Raji (cell line): ENCODE measurements around the gene LFNG.

ENCODE experiments used
- POLR2A ChIP-seq: IDR thresholded peaks from 2 replicates; pipeline ENCODE4 v1.6.1; 2011; ENCODE audit warnings: low read depth, low read length, control low read depth; ENCODE audit not compliant: insufficient read depth

Gene LFNG

DNA sequence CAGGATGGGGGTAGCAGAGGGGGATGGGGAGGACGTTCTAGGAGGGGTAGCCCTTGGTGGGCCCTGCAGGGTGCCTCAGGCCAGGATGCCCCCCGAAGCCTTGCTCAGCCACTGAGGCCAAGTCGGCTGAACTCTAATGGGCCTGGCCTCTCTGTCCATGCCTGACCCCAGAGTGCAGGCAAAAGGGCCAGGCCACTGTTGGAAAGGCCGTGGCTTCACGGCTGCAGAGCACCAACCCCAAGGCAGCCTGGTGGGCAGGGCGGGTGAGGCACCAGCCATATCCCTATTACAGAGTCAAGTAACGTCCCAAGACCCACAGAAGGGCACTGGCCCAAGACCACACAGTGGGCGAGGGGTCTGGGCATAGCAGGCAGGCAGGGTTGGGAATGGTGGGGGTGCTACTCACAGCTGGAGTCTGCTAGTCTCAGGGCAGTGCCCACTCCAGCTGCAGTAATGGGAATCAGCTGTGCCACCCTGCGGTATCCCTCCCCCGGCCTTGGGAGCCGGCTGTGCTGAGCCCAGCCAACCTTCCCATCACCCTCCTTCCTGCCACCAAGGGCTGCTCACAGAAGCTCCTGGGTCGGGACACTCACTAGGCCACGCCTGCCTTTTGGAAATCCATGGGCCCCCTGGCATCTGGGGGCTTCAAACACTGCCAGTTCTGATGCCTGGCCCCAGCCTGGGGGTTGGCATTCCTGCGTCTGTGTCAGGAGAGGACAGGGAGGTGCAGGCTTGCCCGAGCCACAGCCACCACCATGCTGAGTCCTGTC is 4.0 kb upstream of the LFNG start:
- TF ChIP-seq POLR2A: no peak

DNA sequence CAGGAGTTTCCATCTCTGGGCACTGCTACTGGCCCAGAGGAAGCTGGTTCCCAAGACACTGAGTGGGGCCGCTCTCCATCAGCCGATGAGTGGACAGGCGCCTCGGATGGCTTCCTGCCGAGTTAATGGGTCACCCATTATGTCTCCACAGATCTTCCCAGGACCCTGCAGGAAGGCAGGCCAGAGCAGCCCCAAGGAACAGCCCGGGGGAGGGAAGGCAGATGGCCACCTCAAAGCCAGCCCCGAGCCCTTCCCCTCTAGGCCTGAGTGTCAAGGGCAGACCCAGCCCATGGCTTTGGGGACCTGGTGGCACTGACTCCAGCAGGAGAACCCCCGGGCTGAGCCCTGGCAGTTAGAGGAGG is 3.4 kb upstream of the LFNG start:
- TF ChIP-seq POLR2A: no peak

DNA sequence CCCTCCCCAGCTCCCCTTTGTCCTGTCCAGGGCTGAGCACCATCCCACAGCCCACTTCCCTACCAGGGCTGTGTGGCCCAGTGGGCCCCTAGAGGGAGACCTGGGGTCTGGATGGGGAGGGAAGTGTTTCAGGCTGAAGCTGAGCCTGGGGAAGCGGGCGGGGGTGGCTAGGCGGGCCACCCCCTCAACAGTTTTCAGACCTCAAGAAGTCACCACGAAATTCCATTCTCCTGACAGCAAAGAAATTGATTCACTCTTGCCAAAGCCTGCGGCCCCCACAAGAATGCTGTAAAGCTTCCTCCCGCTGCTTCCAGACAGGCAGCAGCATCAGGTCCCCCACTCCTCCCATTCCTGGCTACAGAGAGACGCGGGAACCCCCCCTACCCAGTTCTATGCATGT is 2.5 kb upstream of the LFNG start:
- no peak for TF ChIP-seq POLR2A

DNA sequence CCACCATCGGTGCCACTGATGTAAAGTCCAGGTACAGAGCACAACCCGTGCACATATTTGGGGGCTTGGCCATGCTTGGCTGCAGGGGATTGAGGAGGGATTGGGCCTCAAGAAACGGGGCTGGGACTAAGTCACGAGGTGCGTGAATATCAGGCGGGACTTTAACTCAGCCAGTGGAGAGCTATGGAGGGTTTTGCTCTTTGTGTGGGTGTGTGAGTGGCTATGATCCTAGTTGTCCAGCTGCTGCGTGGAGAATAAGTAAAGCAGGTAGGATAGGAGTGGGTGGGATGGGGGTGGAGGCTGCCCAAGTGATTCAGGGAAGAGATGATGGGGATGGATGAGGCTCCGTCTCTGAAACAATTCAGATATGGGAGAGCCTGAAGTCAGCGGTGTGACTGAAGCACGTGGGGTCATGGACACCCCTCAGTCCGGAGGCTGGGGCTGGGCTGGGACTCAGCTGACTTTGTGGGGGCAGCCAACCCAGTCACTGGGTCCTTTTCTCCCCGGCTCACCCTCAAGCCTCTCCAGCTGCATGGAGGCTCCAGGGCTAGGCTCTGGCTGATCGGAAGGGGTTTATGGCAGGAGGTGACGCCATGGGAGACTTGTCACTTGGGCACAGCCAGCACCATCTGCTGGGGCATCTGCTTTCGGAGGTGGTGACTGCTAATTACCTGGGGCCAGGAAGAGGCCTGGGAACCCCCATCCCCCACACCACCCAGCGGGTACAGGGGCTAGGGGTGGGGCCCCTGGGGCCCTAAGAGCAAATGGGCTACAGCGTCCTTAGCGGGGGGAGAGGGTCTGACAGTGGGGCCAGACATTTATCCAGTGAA is 1.7 kb upstream of the LFNG start:
- TF ChIP-seq POLR2A: no peak

DNA sequence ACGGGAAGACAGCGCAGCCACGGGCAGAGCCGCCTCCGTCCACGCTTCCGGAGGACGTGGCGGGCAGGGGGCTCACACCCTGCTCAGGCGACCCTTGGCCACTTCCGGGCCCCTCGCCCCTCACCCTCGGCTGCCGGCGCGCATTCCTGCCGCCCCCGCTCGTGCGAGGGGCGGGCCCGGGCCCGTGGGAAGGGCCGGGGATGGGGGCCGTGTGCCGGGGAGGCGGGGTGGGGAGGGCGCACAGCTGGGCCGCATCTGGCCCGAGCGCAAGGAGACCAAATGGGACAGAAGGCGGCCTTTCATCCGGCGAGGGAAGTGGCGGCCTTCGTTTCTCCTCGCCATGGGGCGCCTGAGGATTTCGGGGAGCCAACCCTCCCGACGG is 846 bp upstream of the LFNG start:
- no peak for TF ChIP-seq POLR2A

DNA sequence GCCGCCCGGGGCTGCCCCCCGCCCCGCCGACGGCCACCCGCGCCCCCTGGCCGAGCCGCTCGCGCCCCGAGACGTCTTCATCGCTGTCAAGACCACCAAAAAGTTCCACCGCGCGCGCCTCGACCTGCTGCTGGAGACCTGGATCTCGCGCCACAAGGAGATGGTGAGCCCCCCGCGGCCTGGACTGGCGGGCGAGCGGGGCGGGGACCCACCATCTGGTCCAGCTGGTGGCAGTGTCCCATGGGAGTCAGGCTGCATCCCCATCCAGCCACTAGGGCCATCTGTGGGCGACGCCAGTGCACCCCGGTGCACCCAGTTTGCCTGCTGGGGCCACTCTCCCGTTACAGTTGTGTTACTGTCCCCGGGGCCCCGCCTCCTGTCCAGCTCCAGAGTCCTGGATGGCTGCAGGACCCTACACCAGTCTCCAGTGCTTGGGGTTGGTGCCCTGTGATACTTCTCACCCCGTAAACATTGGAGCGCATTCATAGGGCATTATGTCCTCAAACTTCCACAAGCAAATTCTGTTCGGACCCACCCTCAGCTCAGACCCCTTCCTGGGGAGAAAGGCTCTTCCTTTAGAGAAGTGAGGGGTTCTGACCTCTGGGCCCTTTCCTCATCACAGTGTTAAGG is 672 bp downstream of the LFNG start:
- no peak for TF ChIP-seq POLR2A

DNA sequence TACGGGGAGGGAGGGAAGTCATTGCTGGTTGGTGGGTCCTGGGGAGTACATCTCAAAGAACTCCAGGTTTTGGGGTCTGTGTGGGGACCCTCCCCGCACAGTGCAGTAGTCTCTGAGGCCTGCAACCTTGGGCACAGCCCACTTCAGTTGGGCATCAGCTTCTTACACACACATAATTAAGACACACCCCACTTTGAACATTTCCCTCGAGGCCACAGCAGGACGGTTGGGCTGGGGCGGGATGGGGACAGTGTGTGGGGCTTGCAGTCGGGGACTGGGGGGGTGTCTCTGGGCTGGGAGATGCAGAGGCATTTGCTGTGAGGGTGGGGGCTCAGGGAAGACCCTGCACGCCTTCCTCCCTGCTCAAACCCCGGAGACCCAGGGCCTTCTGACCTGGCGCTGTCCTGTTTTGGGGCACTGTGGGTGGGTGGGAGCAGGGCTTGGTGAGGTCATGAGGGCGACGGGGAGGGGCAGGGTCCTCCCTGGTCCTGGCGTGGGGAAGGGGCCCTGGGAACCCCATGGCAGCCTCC is 1.3 kb downstream of the LFNG start:
- no peak for TF ChIP-seq POLR2A

DNA sequence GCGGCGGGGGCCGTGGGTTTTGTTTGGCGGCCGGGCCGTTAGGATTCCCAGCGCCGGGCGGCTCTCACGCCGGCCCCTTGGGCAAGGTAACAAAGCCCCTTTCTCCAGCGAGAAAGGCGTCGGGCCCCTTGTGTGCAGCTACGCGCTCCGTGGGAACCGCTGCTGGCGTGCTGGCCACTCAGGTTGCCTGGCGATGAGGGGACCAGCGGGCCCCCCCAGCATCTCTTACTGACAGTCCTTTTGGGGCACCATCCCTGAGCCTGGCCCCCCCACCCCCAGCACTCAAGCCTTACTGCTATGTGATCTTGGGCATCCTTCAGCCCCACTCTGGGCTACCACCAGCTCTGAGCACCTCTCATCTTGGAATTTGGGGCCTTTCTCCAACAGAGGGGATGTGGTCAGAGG is 1.8 kb downstream of the LFNG start:
- no peak for TF ChIP-seq POLR2A

DNA sequence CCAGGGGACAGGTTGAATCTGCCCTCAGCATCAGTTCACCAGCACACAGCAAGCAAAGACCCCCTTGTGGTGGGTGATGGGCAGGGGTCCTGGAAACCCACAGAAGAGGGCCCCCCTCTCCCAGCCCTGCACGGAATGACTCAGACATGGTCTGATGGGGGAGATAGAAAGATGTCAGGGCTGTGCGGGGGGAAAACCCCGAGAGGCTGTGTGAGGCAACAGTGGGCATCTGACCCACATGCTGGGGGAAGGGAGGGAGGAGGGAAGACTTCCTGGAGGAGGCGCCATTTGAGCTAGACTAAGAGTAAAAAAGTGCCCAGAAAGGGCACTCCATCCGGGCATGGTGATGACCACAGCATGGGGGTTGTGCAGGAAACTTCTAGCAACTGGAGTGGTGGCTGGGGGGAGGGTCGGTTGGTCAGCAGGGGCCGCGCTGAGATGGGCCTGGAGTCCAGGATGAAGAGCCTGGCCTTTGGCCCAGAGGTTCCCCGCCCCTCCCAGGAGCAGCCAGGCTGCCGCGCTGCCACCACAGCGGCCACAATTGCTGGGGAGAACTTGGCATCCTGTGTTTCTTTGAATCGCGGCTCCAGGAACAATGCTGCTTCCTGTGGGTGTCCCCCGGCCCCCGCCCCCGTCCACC is 2.5 kb downstream of the LFNG start:
- TF ChIP-seq POLR2A: no peak

DNA sequence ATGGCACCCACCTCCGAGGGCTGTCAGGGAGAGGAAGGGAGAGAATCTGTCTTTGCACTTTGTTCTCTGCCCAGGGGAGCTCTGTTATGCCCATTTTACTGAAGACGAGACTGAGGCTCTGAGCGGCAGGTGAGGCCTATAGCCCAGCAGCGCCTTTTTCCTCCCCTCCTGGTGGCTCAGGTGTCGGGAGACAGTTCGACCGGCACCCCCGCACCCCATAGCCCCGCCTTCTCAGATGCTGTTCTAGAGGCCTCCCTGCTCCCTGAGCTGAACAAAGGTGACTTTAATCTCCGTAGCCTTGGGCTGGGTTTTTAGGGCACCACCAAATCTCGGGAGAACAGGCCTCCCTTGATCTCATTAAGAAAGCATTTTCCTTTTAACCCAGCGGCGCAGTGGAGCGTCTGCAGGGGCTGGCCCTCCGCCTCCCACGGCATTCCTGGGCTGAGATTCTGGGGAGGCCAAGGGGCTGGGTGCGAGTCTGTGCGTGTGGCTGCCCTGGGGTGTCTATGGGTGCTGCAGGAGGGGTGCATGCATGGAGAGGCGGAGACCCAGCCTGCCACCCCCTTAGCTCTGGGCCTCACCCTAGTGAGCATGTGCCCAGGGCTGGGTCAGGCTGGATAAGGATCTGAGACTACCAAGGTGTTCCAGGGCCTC is 3.3 kb downstream of the LFNG start:
- TF ChIP-seq POLR2A: no peak

DNA sequence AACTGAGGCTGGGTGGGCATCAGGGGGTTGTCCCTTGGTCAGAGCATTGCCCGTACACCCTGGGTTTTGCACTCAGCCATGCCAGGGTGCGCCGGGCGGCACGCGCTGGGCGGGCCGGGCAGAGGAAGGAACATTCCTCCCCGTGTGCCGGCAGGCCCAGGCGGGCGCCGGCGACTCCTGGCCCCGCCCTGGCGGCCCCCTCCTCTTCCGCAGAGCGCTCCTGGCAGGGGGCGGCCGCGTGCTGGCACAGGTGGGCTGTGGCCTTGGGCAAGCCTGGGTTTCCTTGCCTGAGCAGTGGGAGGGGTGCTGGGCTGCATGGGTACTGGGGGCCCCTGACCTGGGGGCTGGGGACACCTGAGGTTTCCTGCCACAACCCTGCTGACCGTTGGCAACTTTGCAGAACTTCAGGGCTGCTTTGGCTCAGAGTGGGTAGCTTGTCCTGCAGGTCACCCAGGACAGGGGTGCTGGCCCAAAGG is 3.9 kb downstream of the LFNG start:
- no peak for TF ChIP-seq POLR2A

DNA sequence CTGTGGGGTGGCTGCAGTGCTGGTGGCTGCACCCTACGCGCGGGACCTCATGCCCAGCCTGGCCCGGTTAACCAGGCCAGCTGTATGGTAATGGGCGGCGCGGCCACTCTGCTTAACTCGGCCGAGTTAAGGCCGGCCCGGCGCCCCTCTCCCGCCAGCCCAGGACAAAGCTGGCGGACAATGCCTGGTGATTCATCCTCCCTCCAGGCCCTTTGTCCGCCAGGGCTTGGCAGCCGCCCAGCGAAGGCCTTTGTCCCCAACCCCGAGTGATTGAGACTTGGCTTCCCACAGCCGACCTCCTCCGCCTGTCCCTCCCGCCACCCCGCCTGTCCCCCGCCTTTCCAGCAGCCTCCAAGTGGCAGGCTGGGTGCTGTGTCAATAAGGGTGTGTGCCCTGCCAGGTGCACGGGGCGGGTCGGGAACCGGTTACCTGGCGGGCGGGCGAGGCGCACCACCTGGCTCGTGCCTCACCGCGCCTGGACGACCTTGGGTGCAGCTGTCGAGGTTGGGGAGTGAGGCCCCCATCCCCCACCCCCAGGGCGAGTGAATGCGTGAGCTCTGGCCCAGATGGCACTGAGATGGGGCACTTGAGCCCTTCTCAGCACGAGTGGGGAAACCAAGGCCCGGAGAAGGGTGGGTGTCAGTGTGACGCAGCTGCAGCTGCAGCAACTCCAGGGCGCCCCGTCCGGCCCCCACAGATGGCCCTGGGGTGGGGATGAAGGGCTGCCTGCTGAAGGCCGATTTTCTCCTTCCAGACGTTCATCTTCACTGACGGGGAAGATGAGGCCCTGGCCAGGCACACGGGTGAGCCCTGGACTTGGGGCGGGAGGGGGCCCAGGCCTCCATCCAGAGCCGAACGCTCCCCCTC is 4.6 kb downstream of the LFNG start:
- no peak for TF ChIP-seq POLR2A

DNA sequence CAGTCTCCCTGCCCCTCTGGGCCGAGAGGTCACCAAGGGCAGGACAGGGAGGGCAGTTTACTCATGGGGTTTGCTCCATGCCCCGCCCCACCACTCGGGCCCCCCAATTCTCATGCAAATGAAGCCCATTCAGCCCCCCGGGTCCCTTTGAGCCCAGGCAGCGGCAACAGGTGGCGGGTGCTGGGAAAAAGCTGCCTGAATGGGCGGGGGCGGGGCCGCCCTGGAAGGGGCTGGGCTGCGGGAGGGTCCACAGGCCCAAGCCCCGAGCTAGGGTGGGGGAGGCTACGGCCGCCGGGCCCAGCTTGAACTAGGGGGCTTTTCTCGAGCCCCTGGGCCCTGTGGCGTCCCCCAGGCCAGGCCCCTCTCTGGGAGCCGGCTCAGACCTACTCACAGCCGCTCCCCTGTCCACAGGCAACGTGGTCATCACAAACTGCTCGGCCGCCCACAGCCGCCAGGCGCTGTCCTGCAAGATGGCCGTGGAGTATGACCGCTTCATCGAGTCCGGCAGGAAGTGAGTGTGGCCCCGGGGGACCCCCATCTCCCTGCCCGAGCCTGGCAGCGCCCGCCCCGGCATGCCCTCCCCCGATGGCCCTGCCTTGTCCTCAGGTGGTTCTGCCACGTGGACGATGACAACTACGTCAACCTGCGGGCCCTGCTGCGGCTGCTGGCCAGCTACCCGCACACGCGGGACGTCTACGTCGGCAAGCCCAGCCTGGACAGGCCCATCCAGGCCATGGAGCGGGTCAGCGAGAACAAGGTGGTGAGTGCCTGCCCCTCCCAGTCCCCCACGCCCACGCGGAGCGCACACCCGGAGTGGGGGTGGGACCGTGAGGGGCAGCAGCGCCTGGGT is 5.5 kb downstream of the LFNG start:
- no peak for TF ChIP-seq POLR2A
